HG03460 (cell line): Measurements from ENCODE around the gene CCDC102A.
"Not testable (repeated sequence)": the region's sequence is repeated elsewhere in the genome, so short reads cannot be mapped to it uniquely, and the experiment has no call there.

Experiments used
- ATAC-seq: cut with Tn5 transposase; IDR thresholded peaks from one replicate; pipeline ENCODE4 v1.9.1; 2021; ENCODE audit not compliant: unreplicated experiment

Gene CCDC102A

GRCh38 chr16:57566436-57566835, 30.1 kb upstream of the CCDC102A start:
- no peak for ATAC-seq

- no peak for ATAC-seq
Measured at GRCh38 chr16:57565461-57565860, 29.1 kb upstream of the CCDC102A start.

- ATAC-seq: no peak
Measured at GRCh38 chr16:57564571-57565270, 28.4 kb upstream of the CCDC102A start.

GRCh38 chr16:57563761-57564160, 27.4 kb upstream of the CCDC102A start:
- ATAC-seq: no peak

- ATAC-seq: no peak
Measured at GRCh38 chr16:57563487-57563750, 27.0 kb upstream of the CCDC102A start.

- ATAC-seq: no peak
Measured at GRCh38 chr16:57562669-57563486, 26.5 kb upstream of the CCDC102A start.

- no peak for ATAC-seq
Measured at GRCh38 chr16:57562066-57562465, 25.7 kb upstream of the CCDC102A start.

GRCh38 chr16:57559072-57559790, 22.9 kb upstream of the CCDC102A start:
- ATAC-seq: no peak

GRCh38 chr16:57556941-57557541, 20.7 kb upstream of the CCDC102A start:
- no peak for ATAC-seq

GRCh38 chr16:57555831-57556230, 19.5 kb upstream of the CCDC102A start:
- ATAC-seq: no peak

- ATAC-seq: no peak
Measured at GRCh38 chr16:57551057-57551456, 14.7 kb upstream of the CCDC102A start.

- ATAC-seq: no peak
Measured at GRCh38 chr16:57549730-57550129, 13.4 kb upstream of the CCDC102A start.

- ATAC-seq: no peak
Measured at GRCh38 chr16:57548408-57548807, 12.0 kb upstream of the CCDC102A start.

GRCh38 chr16:57547524-57547923, 11.2 kb upstream of the CCDC102A start:
- not testable (repeated sequence) for ATAC-seq

GRCh38 chr16:57544124-57544653, 7.8 kb upstream of the CCDC102A start:
- peak; percentile 74 for ATAC-seq

GRCh38 chr16:57541754-57542435, 5.5 kb upstream of the CCDC102A start:
- ATAC-seq: no peak

GRCh38 chr16:57540906-57541753, 4.8 kb upstream of the CCDC102A start:
- ATAC-seq: no peak

- no peak for ATAC-seq
Measured at GRCh38 chr16:57540387-57540786, 4.0 kb upstream of the CCDC102A start.

- peak; percentile 38 for ATAC-seq
Measured at GRCh38 chr16:57539072-57539796, 2.9 kb upstream of the CCDC102A start.
